GM19025 (cell line): Measurements from ENCODE around the gene KIDINS220.
A peak's percentile ranks its signal among the peaks of the same experiment; 100 is the strongest.

Source experiments
- ATAC-seq: cut with Tn5 transposase; IDR thresholded peaks from one replicate; pipeline ENCODE4 v1.9.1; 2021; ENCODE audit warnings: mild to moderate bottlenecking, low read depth, moderate library complexity; ENCODE audit not compliant: unreplicated experiment

The KIDINS220 gene

GRCh38 chr2:8806885-8807704 lies 30.3 kb downstream of the KIDINS220 start:
- ATAC-seq, result no peak

DNA sequence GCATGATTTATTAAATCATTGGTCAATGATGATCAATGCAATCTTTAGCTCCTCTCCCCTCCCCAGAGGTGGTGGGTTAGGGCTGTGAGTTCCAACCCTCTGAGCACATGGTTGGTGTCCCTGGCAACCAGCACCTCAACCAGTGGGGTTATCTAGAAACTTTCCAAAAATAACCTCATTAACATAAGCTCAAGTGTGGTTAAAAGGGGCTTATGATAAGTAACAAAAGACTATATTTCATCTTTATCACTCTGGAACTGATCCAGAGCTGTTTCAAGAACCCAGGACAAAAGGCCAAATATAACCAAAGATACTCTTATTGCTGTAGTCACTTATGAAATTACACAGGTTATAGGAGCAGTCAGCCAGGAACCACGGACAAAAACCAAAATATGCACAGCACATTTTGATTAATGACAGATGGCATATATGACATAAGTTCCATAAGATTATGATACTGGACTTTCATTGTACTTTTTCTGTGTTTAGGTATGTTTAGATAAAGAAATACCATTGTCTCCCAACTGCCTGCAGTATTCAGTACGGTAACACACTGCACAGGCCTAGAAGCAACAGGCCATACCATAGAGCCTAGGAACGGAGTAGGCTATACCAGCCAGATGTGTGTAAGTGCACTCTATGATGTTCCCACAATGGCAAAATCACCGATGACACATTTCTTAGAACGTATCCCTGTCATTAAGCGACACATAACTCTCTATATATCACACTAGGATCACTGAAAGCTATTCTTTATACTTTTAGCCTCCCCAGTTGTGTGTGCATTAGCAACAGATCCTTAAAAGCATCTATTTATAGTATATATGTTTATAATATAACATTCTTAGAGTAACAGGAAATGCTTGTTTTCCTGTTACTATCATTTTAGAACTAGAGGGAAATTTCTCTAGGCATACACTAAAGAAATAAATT lies 31.9 kb downstream of the KIDINS220 start:
- no peak for ATAC-seq

DNA sequence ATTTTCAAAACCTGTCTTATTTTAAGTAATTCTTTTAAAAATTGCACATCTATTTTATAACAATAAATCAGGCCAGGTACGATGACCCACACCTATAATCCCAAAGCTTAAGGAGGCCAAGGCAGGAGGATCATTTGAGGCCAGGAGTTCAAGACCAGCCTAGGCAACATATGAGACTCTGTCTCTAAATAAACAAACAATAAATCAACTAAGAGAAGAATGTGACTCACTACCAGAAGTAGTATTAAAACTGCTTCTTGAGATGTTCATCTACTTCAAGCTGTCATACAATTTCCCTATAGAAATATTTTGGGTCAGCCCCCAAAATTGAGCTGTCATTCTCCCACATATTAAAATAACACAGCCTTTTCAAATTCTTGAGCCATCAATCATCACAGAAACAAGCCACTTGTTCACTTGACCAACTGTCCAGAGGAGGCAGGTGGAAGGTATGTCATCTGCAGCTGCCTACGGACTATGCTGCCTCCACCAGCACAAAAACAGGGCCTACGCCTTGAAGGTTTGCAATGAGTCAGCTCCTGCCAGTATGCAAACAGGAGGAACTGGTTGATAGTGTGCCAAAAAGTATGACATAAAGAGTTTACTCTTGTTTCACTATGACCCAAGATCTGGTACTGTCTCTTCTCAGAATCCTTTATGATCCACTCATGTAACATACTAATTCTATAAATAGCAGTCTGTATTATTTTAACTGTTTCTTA lies 33.6 kb downstream of the KIDINS220 start:
- peak; percentile 99 for ATAC-seq

- ATAC-seq, result no peak
Measured at GRCh38 chr2:8802741-8803140, 34.7 kb downstream of the KIDINS220 start.

DNA sequence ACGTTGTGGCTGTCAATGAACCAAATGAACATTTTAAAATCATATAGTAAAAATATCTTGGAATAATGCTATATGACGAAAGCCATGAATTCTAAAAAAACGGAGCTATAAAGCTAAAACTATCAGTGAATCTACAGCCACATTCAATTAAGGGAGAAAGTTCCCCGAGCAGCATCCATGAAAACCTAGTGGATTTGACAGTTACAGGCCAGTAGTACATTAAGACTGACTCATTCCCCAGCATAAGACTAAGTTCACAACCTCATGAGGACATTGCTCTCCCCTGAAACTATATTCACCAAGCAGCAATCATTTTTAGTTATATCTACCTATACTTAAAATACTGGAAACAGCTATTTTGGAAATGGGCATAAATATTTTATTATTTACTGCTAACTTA lies 36.6 kb downstream of the KIDINS220 start:
- ATAC-seq, result no peak

DNA sequence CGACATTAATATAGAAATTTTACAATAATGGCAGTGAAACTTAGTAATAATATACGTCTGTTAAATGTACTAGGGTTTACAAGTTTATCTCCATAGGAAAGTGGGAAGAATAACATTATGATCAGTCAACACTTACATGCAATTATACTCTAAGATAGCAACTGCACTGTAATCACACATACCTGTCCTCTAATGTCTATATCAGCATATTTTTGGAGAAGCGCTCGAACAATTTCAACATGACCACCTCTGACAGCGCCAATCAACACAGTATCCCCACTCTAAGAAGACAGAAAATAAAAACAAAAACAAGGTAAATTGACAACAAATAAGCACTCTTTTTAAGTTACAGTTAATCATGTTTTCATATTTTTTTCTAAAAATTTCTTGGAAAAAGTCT lies 37.2 kb downstream of the KIDINS220 start:
- ATAC-seq, result no peak

DNA sequence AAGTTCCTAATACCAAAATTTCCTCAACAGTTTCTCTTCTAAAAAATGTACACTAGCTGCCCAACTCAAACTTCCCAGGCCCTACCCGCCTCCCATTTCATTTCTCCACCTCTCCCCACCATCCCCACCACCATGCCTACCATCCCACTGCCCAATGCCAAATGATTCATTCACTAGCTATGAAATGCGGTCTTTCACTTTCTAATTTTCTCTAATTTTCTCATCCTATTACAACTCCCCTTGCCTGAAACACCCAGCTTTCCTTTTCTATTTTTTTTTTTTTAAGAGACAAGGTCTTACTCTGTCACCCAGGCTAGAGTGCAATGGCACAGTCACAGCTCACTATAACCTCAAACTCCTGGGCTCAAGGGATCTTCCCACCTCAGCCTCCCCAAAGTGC lies 38.4 kb downstream of the KIDINS220 start:
- ATAC-seq, result no peak

- ATAC-seq, result no peak
Measured at GRCh38 chr2:8798393-8798792, 39.0 kb downstream of the KIDINS220 start.

DNA sequence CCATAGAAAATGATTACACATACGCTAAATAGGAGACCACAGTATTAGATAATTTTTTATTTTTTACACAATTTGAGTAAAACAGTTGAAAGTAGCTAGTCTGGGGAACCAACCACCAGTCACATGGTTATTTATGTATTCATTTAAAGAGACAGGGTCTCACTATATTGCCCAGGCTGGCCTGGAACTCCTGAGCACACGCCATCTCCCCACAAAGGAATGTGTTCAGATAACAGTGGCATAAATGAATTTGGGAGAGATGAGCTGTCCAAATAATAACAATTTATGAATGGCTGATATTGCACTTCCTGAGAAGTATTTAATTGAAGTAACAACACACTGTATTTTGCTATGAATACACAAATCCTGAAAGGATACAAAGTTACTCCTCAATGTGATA lies 39.7 kb downstream of the KIDINS220 start:
- ATAC-seq, result no peak

DNA sequence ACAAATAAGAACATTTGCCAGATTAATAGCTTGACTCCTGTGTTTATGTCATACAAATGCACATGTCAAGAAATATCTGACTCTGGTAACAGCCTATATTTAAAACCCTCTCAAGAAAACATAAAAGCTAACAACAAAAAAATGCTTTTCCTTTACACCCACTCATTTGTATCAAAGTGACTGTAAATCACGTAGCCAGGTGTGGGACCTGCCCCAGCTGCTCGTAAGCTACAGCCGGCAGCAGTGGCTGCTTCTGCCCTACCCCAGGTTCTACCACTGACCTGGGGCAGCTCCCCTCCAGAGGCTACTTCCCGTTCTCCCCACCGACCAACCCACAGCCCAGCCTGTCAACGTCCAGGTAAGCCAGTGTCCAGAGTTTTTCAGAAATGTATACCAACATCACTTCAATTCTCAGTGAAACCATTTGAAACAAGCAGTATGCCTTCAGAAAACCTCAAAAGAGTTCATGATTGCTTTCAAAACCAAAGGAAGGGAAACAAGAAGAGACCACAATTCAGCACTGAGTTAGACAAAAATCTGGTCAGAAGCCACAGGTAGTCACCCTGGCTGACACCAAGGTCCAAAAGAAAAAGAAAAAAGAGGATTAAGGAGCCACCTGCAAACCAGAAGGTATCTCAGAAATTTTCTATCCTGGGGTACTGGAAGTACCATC lies 40.4 kb downstream of the KIDINS220 start:
- ATAC-seq, result no peak

DNA sequence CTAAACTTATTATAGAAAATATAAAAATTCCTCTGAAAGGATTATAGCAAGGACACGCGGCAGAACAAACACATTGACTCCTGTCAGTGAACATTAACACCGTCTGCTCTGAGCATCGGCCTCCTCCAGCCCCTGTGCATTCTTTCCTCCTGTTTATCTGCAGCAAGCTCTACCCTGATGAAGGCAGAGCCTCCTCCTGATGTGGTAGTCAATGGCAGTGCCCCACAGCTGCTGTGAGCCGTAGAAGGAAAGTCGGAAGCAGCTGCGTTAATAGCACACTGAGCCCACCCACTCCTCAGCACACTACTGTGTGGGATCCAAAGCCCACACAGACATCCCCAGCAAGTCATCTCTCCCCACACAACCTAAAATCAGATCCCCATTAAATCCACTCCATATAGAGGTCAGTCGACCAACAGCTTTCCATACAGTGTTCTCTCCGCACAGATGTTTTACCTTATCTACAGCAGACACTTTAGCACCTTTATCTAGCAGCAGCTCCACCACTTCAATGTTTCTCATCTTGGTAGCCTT lies 41.0 kb downstream of the KIDINS220 start:
- ATAC-seq, result no peak

GRCh38 chr2:8794923-8795825 lies 42.2 kb downstream of the KIDINS220 start:
- no peak for ATAC-seq

GRCh38 chr2:8790739-8791162 lies 46.7 kb downstream of the KIDINS220 start:
- no peak for ATAC-seq

DNA sequence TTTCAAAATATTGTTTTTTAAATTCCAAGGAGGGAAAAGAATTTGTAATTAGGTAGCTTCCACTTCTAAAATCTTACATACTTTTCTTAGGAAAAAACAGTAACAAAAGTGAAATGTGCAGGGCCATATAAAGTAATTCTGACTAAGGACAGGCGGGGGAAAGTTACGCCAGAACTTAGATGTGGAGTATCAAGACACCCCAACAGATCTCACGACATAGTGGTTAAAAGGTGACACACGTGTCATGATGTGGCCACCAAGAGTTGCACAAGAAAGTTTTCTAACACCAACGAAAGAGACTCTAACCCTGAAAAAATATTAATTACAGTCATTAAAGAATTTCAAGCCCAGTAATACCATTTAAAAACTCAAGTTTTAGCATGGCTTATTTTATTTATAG lies 51.0 kb downstream of the KIDINS220 start:
- ATAC-seq, result no peak

GRCh38 chr2:8779795-8780671 lies 57.4 kb downstream of the KIDINS220 start:
- no peak for ATAC-seq

- no peak for ATAC-seq
Measured at GRCh38 chr2:8774371-8774770, 63.0 kb downstream of the KIDINS220 start.

GRCh38 chr2:8767324-8767723 lies 70.1 kb downstream of the KIDINS220 start:
- no peak for ATAC-seq

DNA sequence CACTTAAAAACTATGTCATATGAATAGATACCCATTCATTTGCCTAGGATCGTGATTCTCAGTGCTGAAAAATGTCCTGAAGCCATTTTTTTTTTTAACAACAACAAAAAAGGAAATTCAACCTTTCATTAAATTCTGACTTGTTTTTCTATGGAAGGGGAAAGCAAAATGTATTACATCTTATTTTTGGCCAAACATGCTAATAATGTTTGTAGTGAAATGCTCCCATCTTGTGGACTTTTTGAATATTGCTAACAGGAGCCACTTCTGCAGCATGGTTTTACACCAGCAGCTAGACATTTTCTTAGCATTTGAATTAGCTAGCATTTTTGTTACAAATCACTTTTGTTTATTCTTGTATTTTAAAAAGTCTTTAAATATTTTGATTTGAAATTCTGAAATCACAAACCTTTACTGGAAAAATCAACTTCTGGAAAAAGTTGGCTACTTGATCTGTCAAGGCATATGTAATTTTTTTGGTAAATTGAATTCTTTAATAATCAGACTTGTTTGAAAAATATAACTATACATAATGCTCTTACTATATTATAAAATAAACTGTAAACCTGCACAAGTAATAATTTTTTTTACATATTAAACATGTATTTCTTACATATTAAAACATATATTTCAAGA lies 75.8 kb downstream of the KIDINS220 start:
- no peak for ATAC-seq
